ENCODE measurements around the gene GCLM. TPM values are rescaled to one million over a fixed set of nuclear protein-coding genes. Genes with fewer than 3 reads are reported as not detected.
"Not testable (repeated sequence)": the region's sequence is repeated elsewhere in the genome, so short reads cannot be mapped to it uniquely, and the experiment has no call there.

GCLM gene, protein sequence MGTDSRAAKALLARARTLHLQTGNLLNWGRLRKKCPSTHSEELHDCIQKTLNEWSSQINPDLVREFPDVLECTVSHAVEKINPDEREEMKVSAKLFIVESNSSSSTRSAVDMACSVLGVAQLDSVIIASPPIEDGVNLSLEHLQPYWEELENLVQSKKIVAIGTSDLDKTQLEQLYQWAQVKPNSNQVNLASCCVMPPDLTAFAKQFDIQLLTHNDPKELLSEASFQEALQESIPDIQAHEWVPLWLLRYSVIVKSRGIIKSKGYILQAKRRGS
- total RNA-seq = 9.0 and 11.2 TPM in 2 replicates
- 28.1 TPM for polyA plus RNA-seq (2012)

DNA sequence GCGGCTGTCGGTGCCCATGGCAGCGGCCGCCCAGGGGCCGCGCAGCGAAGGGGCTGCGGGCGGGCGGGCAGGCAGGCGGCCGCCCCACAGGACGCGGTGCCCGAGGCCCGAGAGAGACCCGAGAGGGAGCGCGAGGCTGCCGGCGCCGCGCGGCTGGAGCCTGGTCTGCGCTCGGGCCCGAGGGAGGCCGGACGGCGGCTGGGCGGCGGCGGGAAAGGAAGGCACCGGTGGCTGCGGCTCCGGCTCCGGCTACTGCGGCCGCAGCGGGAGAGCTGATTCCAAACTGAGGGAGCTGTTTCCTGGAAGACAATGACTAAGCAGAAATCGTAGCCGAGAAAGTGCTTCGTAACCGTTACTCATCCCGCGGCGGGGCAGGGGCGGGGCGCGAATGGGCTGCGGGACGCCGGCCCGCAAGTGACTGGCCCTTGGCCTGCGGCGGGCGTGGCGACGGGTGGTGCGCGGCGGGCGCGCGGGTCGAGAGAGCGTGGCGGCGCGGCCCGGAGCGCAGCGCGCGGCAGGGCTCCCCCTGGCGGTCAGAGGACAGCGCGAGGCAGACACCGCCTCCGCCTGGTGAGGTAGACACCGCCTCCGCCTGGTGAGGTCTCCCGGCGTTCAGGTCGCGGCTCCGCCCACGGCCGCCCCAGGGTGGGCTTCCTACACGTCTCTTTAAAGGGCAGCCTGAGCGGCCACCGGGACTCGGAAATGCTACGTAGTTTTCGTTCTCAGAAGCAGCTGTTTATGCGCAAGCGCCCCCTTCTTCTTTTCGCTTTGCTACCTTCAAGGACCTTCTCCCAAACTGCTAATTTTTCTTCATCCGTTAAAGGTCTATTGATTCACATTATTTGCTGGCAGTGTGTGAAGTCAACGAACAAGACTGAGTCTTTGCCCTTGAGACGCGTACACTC lies at the start of gene GCLM:
Gene GCLM (minus strand): TSS at position 285 of the 905 bp plus-strand sequence. CDS start 267 bp downstream, at position 18.
- peak; percentile 92 for DNase-seq (ENCODE audit: low read depth)

- DNase-seq (ENCODE audit: low read depth) = no peak
Observed at GRCh38 chr1:93958726-93959100, 49.5 kb upstream of the GCLM start.

DNA sequence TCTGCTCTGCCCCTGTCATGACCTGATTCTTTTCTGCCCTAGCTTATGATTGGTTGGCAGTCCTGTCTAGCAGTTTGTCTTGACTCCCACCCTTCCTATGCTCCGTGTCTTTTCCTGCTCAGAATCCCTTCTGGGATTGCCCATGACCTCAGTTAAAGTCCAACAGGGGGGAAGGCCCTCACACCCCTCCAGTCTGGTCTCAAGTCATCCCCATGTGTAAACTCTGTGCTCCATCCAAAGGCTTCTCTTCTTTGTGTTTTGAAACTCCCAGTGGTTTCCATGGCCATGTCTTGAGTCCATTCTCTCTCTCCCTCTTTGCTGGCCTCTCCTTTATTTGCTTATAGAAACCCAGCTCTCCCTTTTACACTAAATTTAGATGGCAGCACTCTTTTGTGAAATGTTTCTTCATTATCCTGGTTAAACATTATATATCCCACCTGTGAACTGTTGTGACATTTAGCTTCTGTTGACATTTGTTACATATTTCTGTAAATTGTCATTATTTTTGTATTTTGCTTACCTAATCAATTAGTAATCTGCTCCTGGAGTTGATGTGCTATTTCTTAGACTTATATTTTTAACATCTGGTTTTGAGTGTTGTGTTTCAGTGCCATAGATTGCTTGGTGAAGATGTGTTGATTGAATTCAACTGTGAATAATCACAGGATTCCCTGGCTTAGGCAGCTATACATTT lies 48.9 kb upstream of the GCLM start:
- no peak for DNase-seq (ENCODE audit: low read depth)

DNA sequence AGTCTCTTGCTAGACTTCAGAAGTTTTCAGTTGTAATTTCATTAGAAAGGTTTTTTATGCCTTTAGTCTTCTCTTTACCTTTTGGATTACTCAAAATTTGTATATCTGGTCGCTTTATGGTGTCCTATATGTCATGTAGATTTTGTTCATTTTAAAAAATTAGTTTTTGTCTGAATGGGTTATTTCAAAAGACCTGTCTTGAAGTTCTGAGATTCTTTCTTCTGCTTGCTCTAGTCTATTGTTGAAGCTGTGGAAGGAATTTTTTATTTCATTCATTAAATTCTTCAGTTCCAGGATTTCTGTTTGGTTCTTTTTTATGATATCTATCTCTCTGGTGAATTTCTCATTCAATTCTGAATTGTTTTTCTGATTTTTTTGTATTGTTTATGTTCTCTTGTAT lies 46.5 kb upstream of the GCLM start:
- DNase-seq (ENCODE audit: low read depth) = no peak

GRCh38 chr1:93947002-93947686 lies 37.9 kb upstream of the GCLM start:
- not testable (repeated sequence) for DNase-seq (ENCODE audit: low read depth)

- DNase-seq (ENCODE audit: low read depth) = peak; percentile 22
Observed at GRCh38 chr1:93938461-93939145, 29.4 kb upstream of the GCLM start.

- no peak for DNase-seq (ENCODE audit: low read depth)
Observed at GRCh38 chr1:93937997-93938396, 28.8 kb upstream of the GCLM start.

DNA sequence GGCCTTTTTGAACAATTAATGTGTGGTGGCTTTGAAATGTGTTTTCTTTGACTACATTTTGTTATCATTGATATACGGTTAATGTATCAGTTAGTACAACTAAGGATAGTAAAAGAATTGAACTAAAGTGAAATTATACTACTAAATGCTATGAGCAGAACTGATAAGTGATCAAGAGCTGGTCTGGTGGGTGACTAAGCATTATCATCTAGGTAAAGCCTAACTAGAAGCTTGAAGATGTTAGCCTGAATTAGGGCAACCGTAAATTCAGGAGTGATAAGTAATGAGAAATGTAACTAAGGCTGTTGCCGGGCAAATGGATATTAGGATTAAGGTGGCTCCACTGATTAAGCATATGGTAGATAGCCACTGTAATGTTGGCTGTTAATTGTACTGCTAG lies 16.0 kb upstream of the GCLM start:
- DNase-seq (ENCODE audit: low read depth) = no peak

GRCh38 chr1:93919780-93920179 lies 10.6 kb upstream of the GCLM start:
- DNase-seq (ENCODE audit: low read depth) = no peak

- no peak for DNase-seq (ENCODE audit: low read depth)
Observed at GRCh38 chr1:93917302-93917701, 8.1 kb upstream of the GCLM start.

GRCh38 chr1:93910880-93911279 lies 1.6 kb upstream of the GCLM start:
- not testable (repeated sequence) for DNase-seq (ENCODE audit: low read depth)

DNA sequence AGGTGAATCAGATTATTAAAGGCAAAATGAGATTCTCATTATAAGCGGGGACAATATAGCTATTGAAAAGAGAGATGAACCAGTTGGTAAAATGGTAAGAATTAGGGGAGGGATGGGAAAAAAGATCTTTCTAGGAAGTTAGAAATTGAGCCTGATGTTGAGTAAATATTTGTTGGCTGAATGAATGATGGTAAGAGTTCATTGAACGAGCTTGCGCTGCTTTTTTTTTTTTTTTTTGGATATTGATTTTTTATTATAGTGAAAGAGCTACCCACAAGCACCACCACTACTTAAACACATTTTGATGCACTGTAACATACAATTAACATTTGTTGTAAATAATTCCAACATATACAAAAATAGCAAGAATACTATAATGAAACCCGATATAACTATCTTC lies 1.1 kb upstream of the GCLM start:
- no peak for DNase-seq (ENCODE audit: low read depth)

GRCh38 chr1:93908394-93909145 lies 660 bp downstream of the GCLM start:
- peak; percentile 37 for DNase-seq (ENCODE audit: low read depth)

- peak; percentile 46 for DNase-seq (ENCODE audit: low read depth)
Observed at GRCh38 chr1:93907718-93908117, 1.5 kb downstream of the GCLM start.

DNA sequence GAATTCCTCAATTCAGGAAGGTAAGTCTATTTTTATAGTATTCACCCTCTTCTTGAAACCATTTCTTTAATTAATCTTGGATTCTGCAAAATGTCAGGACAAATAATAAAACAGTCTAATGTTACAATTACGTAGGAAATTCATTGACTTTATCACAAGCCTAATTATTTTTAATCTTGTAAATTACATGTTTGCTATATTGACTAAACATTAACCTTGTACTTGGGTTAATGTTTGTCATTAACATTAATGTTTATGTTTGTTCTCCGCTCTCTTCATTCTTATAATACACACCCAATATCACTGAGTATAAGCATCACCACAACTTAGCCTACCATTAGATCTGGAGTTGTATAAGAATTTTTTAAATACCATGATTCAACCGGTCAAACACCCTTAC lies 2.8 kb downstream of the GCLM start:
- DNase-seq (ENCODE audit: low read depth) = no peak

- no peak for DNase-seq (ENCODE audit: low read depth)
Observed at GRCh38 chr1:93905734-93906133, 3.5 kb downstream of the GCLM start.

- no peak for DNase-seq (ENCODE audit: low read depth)
Observed at GRCh38 chr1:93905051-93905450, 4.2 kb downstream of the GCLM start.

DNA sequence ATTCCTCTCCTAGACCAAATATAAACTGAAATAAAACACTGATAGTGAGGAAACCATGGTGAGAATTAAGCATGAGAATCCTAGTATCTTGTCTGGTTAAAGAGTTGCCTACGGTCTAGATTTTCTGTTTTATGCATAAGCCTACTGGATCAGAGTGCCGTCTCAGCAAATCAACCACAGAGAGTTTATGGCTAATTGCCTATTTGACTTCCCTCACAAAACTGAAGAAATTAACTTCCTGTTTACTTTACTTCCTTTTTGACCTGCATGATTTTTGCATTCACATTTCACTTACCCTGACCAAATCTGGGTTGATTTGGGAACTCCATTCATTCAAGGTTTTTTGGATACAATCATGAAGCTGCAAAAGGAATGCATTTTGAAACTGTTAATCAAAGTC lies 5.0 kb downstream of the GCLM start:
- no peak for DNase-seq (ENCODE audit: low read depth)

DNA sequence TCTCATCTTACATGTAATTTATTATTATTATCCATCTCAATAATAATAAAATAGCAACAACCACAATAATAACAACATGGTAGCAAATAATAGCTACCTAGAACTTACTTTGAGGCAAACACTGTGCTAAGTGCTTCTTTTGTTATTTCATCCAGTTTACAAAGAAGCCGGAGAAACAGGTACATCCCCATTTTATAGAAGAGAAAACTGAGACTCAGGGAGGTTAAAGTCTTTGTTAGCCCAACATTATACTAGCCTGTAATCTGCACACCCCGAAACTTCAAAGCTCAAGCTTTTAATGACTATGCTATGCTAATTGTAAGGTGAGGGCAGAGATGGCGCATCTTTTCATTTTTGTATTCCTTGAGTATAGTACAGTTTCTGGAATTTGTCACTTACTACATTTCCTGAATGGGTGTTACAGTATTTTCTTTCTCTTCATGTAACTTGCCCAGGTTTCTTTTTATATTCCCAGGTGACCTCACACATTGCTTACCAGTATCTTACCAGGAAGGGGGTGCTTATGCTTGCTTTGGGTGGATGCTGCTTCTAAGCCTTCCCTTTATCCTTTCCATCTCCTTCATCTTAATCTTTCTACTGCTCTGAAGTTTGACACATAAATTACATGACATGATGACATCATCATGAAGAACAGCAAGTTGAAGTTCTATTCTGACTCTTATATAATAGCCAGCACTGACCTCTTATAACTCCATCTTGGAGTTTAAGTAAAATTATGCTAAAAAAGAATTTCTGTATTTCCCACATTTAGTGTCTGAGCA lies 8.3 kb downstream of the GCLM start:
- DNase-seq (ENCODE audit: low read depth) = no peak

Data from myocyte (in vitro differentiated cells).